Measurements from ENCODE around the gene CASP2.

Gene CASP2

GRCh38 chr7:143255564-143255963, 32.6 kb upstream of the CASP2 start:
- H3K4me3 ChIP-seq (ENCODE audit: low read depth, low read length), result no peak overlapping the region
- TF ChIP-seq, protein P1, sequence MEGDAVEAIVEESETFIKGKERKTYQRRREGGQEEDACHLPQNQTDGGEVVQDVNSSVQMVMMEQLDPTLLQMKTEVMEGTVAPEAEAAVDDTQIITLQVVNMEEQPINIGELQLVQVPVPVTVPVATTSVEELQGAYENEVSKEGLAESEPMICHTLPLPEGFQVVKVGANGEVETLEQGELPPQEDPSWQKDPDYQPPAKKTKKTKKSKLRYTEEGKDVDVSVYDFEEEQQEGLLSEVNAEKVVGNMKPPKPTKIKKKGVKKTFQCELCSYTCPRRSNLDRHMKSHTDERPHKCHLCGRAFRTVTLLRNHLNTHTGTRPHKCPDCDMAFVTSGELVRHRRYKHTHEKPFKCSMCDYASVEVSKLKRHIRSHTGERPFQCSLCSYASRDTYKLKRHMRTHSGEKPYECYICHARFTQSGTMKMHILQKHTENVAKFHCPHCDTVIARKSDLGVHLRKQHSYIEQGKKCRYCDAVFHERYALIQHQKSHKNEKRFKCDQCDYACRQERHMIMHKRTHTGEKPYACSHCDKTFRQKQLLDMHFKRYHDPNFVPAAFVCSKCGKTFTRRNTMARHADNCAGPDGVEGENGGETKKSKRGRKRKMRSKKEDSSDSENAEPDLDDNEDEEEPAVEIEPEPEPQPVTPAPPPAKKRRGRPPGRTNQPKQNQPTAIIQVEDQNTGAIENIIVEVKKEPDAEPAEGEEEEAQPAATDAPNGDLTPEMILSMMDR (IDR thresholded peaks at IDR 0.05; ENCODE audit: low read depth, low read length), result no peak

DNA sequence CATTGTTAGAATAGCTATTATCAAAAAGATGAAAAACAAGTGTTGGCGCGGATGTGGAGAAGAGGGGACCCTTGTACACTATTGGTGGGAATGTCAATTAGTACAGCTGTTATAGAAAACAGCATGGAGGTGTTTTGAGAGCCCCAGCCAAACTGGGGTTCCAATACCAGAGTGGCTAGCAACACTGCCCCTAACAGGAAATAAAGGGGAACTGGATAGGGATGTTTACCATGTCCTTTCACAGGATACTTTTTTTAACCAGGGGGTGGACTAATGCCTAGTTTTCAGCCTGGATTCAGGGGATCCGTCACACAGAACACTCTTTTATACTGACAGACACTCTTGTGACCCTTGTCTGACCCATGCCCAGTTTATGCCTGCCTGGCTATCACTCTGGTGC, 31.8 kb upstream of the CASP2 start:
- TF ChIP-seq, protein P1 (IDR thresholded peaks at IDR 0.05; ENCODE audit: low read depth, low read length), result no peak
- no peak overlapping the region for H3K4me3 ChIP-seq (ENCODE audit: low read depth, low read length)

GRCh38 chr7:143256932-143257331, 31.2 kb upstream of the CASP2 start:
- TF ChIP-seq, protein P1 (IDR thresholded peaks at IDR 0.05; ENCODE audit: low read depth, low read length), result no peak
- no peak overlapping the region for H3K4me3 ChIP-seq (ENCODE audit: low read depth, low read length)

- TF ChIP-seq, protein P1 (IDR thresholded peaks at IDR 0.05; ENCODE audit: low read depth, low read length), result no peak
- no peak overlapping the region for H3K4me3 ChIP-seq (ENCODE audit: low read depth, low read length)
These were observed 30.6 kb upstream of the CASP2 start for GRCh38 chr7:143257501-143257900.

GRCh38 chr7:143258831-143259230, 29.3 kb upstream of the CASP2 start:
- TF ChIP-seq, protein P1 (IDR thresholded peaks at IDR 0.05; ENCODE audit: low read depth, low read length), result no peak
- no peak overlapping the region for H3K4me3 ChIP-seq (ENCODE audit: low read depth, low read length)

DNA sequence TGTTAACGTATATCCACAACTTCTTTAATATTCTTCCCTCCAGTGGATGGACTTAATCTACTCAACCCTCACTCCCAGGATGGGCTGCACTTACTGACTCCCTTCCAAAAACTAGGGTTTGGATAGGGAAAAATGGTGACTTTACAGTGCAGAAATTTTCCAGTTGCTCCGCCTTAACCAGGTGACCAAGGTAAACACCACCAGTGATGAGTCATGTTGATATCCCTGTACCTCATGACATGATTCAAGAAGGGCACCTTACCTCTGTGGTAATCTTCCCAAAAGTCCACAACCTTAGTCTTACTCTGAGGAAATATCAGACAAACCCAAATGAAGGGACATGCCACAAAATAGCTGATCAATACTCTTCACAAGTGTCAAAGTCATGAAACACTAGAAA, 28.4 kb upstream of the CASP2 start:
- no peak overlapping the region for H3K4me3 ChIP-seq (ENCODE audit: low read depth, low read length)
- TF ChIP-seq, protein P1 (IDR thresholded peaks at IDR 0.05; ENCODE audit: low read depth, low read length), result no peak

GRCh38 chr7:143261901-143262300, 26.2 kb upstream of the CASP2 start:
- TF ChIP-seq, protein P1 (IDR thresholded peaks at IDR 0.05; ENCODE audit: low read depth, low read length), result no peak
- H3K4me3 ChIP-seq (ENCODE audit: low read depth, low read length), result no peak overlapping the region

All from WI38 (cell line).